Fibroblast of the aortic adventitia (primary cell): Measurements from ENCODE around the gene CNOT6. TPM values are rescaled to one million over a fixed set of nuclear protein-coding genes. Genes with fewer than 3 reads are reported as not detected.
A peak's percentile ranks its signal among the peaks of the same experiment; 100 is the strongest.

Source experiments
- DNase-seq: peaks from one replicate; pipeline ENCODE4 v3.0.0-alpha.2; 2010; ENCODE audit warnings: low read depth
- H3K4me3 ChIP-seq: 2 replicates; pipeline ENCODE4 v1.5.1; 2011; ENCODE audit warnings: low read depth, mild to moderate bottlenecking, control low read depth, low read length, moderate library complexity
- total RNA-seq: library from RNA; depleted of rRNA; stranded (reverse); fragments of >200 nt; gene quantifications from 2 replicates; pipeline ENCODE4 v1.2.3, GENCODE V29; 2012; ENCODE audit warnings: low replicate concordance
- TF ChIP-seq, protein P1 (sequence below): IDR thresholded peaks from 2 replicates; pipeline ENCODE4 v1.5.1; 2011; ENCODE audit warnings: mild to moderate bottlenecking, low read length, control low read depth, inconsistent platforms; ENCODE audit not compliant: insufficient read depth

Gene CNOT6
- total RNA-seq, 1 donor, result 12.1 TPM

DNA sequence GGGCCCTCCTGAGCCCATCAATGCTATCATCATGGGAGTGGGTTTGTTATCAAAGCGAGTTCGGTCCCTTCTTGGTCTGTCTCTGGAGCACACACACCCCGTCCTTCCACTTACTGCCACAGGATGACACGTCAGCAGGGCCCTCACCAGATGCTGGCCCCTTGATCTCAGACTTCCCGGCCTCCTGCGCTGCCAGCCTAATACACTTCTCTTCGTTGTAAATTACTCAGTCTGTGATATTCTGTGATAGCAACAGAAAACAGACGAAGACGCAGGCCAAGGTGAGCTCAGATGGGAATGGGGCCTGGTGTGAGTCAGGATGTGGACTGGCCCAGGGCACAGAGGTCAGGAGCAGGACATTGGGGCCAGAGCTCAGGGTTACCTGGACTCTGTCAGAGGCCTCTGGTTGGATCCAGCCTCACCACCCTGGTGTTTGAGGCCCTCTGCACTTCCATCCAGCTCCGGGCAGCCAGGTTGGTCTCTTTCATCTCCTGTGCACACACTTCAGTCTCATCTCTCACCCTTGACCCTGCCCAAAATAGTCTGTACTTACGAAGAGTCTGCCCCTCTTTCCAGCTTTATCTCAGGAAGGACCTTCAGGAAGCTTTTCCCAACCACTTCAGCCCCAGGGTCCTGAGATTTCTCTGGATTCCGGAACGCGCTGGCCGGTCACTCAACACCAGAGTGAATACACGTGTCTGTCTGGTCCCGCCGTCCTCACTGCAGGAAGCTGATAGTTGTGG lies 26.0 kb upstream of the CNOT6 start:
- no peak overlapping the region for H3K4me3 ChIP-seq
- TF ChIP-seq, protein P1, sequence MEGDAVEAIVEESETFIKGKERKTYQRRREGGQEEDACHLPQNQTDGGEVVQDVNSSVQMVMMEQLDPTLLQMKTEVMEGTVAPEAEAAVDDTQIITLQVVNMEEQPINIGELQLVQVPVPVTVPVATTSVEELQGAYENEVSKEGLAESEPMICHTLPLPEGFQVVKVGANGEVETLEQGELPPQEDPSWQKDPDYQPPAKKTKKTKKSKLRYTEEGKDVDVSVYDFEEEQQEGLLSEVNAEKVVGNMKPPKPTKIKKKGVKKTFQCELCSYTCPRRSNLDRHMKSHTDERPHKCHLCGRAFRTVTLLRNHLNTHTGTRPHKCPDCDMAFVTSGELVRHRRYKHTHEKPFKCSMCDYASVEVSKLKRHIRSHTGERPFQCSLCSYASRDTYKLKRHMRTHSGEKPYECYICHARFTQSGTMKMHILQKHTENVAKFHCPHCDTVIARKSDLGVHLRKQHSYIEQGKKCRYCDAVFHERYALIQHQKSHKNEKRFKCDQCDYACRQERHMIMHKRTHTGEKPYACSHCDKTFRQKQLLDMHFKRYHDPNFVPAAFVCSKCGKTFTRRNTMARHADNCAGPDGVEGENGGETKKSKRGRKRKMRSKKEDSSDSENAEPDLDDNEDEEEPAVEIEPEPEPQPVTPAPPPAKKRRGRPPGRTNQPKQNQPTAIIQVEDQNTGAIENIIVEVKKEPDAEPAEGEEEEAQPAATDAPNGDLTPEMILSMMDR, result no peak
- no peak for DNase-seq

DNA sequence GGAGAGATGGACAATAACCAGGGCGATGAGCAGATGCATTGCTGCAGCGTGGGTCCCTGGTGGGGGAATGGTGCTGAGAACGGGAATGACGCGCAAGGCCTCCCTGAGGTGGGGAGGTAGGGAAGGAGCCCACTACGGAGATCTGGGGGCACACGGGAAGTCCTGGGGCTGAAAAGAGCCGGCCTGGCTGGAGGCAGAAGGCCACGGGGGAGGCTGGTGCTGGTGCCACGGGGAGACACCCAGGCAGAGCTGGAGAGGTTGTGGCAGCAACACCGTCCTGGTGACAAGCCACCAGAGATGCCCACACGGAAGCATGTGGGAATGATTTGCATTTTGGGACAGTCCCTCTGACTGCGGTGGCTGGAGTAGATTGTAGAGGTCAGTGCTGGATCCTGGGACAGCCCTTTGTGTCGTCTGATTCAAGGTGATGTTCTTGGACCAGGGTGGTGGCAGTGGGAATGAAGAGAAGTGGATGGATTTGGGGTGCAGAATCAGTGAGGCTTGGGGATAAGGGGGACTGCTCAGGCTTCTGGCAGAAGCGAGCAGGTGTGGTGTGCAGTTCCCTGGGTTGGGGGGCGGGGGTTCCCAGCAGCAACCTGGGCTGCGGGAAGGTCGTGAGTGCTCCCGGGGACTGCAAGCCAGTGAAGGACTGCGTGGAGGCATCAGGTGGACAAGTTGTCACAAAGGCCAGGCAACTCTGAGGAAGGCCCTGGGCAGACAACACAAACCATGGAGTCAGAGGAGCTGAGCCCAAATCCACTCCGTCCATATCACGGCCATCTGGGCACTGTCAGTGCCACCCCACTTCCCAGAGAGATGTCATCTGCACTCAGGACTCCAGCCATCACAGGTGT lies 25.2 kb upstream of the CNOT6 start:
- TF ChIP-seq, protein P1, result no peak
- no peak overlapping the region for H3K4me3 ChIP-seq
- DNase-seq, result no peak

DNA sequence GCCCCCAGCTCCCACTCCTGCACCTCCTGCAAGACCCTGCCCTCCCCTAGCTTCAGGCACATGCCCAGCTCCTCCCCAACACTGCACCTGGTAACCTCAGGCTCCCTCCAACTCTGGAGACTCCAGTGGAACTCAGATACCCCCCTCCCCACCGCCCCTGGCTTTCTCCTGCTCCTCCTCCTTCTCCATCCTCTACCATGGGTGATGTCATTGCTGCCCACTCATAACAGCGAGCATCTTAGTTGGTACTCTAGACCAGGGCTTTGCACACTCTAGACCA lies 24.7 kb upstream of the CNOT6 start:
- DNase-seq, result no peak
- TF ChIP-seq, protein P1, result no peak
- no peak overlapping the region for H3K4me3 ChIP-seq

DNA sequence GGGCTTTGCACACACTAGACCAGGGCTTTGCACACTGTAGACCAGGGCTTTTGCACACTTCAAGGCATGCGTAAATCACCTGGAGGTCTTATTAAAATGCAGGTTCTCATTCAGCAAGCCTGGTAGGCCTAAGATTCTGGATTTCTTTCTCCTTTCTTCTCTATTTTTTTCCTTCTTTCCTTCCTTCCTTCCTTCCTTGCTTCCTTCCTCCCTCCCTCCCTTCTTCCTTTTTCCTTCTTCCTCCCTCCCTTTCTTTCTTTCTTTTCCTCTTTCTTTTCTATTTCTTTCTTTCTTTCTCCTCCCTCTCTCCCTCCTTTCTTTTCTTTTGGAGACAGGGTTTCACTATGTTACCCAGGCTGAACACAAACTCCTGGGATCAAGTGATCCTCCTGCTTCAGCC lies 24.3 kb upstream of the CNOT6 start:
- no peak overlapping the region for H3K4me3 ChIP-seq
- TF ChIP-seq, protein P1, result no peak
- DNase-seq, result no peak

DNA sequence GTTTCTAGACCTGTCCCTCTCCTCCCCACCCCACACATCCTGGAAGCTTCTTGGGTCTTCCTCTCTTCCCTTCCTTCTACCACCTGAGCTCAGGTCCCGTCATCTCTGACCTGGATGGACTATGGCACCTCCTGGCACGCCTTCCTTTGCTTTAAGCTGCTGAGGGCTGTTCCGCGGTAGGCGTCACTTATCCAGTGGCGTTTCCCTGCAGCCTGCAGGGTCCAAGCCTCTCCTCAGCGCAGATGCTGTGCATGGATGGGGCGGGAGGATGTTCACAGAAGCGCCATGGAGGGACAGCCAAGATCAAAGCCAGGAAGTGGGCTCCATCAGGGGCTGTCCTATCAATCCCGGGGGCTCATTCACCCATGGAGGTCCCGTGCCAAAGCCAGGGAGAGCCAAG lies 23.8 kb upstream of the CNOT6 start:
- no peak overlapping the region for H3K4me3 ChIP-seq
- no peak for DNase-seq
- TF ChIP-seq, protein P1, result no peak

DNA sequence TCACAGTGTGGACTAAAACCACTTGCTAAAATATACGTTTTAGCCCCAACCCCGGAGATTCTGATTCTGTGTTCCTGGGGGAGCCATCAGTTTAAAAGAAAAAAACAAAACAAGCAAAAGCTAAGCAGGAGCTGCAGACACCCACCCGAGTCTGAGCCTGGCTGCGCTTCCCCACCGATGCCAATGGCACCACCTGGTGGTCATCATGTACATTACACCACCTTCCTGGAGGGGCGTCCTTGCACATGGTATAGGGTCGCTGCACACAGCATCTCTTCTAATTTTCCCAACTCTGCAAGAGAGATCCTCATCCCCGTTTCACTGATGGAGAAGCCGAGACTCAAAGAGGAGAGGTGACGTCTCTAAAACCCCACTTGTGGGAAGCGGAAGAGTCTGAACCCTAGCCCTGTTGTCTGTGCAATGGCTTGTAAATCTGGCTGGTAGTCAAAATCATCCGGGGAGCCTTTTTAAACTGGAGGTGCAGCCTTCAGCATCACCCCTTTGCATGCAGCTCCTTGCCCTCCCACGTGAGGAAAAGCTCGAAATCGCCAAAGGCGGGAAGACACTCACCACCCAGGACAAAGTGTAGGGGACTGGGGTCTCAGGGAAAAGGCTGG lies 23.1 kb upstream of the CNOT6 start:
- peak; percentile 73 for DNase-seq
- no peak overlapping the region for H3K4me3 ChIP-seq
- TF ChIP-seq, protein P1, result peak; percentile 93
